ENCODE results near the gene RBM24.

The RBM24 gene

DNA sequence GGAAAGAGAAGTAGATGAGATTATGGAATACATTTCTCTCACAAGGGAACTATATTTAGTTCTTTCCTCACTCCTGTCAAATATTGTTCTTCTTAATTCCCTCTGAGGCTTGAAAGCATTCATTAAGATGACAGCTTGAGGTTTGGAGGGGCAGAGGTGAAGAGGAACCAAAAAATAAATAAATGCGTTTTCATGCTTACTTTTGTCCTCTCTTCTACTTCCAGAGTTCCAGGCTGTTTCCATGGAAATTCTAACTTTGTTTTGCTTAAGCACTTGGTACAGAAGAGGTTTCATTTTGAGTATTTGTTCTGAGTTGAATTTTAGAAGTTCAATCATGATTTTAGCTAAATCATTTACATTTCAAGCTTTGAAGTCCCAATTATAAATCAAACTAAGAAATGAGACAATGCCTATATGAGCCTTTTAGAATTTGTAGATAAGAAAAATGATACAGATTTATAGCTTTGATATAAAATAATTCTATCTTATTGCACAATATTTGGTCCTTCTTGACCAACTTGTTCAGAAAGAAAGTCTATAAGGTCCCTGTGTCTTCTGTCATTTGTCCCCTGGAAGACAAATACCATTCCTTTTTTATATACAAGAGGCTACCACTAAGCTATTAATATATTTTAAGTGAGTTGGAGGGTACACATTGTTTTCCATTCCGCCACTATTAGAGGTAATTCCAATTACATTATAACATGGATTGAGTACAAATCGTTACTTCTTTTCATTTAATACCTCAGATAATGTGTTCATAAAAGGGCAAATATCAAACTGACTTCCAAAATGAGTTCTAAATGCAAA, 16.3 kb downstream of the RBM24 start:
- TF ChIP-seq, protein P1, sequence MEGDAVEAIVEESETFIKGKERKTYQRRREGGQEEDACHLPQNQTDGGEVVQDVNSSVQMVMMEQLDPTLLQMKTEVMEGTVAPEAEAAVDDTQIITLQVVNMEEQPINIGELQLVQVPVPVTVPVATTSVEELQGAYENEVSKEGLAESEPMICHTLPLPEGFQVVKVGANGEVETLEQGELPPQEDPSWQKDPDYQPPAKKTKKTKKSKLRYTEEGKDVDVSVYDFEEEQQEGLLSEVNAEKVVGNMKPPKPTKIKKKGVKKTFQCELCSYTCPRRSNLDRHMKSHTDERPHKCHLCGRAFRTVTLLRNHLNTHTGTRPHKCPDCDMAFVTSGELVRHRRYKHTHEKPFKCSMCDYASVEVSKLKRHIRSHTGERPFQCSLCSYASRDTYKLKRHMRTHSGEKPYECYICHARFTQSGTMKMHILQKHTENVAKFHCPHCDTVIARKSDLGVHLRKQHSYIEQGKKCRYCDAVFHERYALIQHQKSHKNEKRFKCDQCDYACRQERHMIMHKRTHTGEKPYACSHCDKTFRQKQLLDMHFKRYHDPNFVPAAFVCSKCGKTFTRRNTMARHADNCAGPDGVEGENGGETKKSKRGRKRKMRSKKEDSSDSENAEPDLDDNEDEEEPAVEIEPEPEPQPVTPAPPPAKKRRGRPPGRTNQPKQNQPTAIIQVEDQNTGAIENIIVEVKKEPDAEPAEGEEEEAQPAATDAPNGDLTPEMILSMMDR (IDR thresholded peaks at IDR 0.05; ENCODE audit: control insufficient read depth, extremely low read depth, insufficient read depth): no peak
- no peak for DNase-seq (ENCODE audit: low read depth)
- H3K4me3 ChIP-seq (ENCODE audit: low read depth, low read length): no peak overlapping the region

DNA sequence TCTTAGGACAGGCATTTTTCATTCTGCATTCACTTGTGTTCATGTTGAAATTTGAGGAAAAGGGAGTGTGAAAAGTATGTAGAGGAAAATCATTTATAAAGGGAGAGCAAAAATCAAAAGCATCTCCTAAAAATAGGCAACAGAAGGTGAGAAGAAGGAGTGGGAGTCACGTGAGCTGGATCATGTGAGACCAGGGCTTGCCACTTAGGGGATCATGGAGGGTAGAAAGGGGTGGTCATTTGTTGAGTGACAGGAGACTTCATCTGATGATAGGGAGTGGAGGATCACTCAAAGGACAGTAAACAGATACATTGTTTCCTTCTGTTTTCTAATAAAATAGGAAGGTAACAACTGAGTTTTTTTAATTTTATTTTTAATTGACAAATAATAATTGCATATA, 17.1 kb downstream of the RBM24 start:
- TF ChIP-seq, protein P1 (IDR thresholded peaks at IDR 0.05; ENCODE audit: control insufficient read depth, extremely low read depth, insufficient read depth): no peak
- H3K4me3 ChIP-seq (ENCODE audit: low read depth, low read length): no peak overlapping the region
- no peak for DNase-seq (ENCODE audit: low read depth)

DNA sequence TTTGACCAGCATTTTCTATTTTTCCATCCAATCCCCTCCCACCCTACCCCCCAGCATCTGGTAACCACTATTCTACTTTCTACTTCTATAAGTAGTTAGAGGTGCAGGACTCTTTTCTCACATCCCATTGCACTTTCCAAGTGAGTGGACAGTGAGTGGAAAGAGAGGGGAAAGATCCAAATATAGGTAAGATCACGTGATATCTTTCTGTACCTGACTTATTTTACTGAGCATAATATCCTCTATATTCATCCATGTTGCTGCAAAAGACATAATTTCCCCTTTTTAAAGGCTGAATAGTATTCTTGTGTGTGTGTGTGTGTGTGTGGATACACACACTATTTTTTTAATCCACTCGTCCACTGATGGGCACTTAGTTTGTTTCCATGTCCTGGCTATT, 18.1 kb downstream of the RBM24 start:
- TF ChIP-seq, protein P1 (IDR thresholded peaks at IDR 0.05; ENCODE audit: control insufficient read depth, extremely low read depth, insufficient read depth): no peak
- H3K4me3 ChIP-seq (ENCODE audit: low read depth, low read length): no peak overlapping the region
- no peak for DNase-seq (ENCODE audit: low read depth)

DNA sequence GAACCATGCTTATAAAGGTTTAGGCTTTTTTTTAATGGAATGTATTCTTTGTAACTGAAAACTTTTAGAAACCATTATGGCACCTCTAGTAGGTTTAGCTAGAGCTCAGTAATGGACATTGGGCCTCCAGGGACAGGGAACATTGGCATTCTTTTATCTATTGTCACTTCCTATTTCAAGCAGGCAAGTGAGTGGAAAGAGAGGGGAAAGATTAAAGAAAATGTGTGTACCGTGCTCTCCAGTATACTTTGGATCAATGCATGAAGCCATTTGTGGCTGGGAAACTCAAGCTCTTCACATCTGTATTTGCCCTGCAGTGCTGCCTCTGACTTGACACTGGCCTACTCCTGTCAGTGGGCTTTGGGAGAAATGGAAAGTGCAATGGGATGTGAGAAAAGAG, 18.6 kb downstream of the RBM24 start:
- H3K4me3 ChIP-seq (ENCODE audit: low read depth, low read length): no peak overlapping the region
- TF ChIP-seq, protein P1 (IDR thresholded peaks at IDR 0.05; ENCODE audit: control insufficient read depth, extremely low read depth, insufficient read depth): no peak
- no peak for DNase-seq (ENCODE audit: low read depth)

DNA sequence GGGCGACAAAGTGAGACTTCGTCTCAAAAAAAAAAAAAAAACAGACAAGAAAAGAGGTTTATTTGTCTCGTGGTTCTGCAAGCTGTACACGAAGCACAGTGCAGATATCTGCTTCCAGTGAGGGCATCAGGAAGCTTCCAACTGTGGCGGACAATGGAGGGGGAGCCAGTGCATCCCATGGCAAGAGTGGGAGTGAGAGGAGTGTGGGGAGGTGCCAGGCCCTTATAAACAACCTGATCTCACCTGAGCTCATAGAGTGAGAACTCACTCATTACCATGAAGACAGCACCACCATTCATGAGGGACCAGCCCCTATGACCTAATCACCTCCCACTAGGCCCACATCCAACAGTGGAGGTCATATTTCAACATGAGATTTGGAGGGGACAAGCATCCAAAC, 19.5 kb downstream of the RBM24 start:
- no peak for DNase-seq (ENCODE audit: low read depth)
- H3K4me3 ChIP-seq (ENCODE audit: low read depth, low read length): no peak overlapping the region
- TF ChIP-seq, protein P1 (IDR thresholded peaks at IDR 0.05; ENCODE audit: control insufficient read depth, extremely low read depth, insufficient read depth): no peak

DNA sequence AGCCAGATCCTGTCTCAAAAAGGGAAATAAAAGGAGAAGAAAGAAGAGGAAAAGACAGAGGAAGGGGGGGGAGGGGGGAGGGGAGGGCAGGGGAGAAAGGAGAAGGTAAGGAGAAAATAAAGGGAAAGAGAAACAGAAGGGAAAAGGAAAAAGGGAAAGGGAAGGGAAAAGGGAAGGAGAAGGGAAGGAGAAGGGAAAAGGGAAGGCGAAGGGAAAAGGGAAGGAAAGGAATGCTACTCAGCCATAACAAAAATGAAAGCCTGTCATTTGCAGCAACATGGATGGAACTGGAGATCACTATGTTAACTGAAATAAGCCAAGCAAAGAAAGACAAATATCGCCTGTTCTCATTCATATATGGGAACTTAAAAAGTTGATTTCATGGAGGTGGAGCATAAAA, 22.3 kb downstream of the RBM24 start:
- TF ChIP-seq, protein P1 (IDR thresholded peaks at IDR 0.05; ENCODE audit: control insufficient read depth, extremely low read depth, insufficient read depth): no peak
- no peak for DNase-seq (ENCODE audit: low read depth)
- no peak overlapping the region for H3K4me3 ChIP-seq (ENCODE audit: low read depth, low read length)
